Loucy (cell line): ENCODE data around the gene RPS6KA2.

Source experiments
- EZH2phosphoT487 ChIP-seq: fragments of 200-600 bp; IDR thresholded peaks from 2 replicates; pipeline ENCODE4 v1.6.1; 2018; ENCODE audit warnings: antibody characterized with exemption, mild to moderate bottlenecking, moderate library complexity, borderline replicate concordance
- TF ChIP-seq, protein P1 (sequence below): fragments of 200-600 bp; sonication (generic); conservative IDR thresholded peaks from 2 replicates; pipeline ENCODE4 v1.5.1; 2014; ENCODE audit warnings: mild to moderate bottlenecking, antibody characterized with exemption, low read length

DNA sequence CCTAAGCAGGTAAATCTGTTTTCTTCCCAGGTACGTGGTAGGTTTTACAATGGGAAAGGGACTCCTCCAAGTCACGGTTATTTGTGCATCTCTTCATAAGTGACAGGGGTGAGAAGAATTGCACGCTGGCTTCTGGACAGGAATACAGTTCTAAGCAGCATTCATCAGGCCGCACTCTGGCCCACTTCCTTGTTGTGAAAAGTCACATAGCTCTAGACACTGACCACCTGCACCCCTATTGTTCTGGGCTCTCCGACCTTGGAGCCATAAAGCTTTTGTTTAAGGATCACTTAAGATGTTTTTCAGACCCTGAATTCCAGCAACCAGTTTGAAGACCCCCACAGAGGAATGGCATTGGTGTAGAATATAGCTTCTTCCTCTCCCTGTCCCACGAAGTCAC lies 72.0 kb downstream of the RPS6KA2 start:
- TF ChIP-seq, protein P1, sequence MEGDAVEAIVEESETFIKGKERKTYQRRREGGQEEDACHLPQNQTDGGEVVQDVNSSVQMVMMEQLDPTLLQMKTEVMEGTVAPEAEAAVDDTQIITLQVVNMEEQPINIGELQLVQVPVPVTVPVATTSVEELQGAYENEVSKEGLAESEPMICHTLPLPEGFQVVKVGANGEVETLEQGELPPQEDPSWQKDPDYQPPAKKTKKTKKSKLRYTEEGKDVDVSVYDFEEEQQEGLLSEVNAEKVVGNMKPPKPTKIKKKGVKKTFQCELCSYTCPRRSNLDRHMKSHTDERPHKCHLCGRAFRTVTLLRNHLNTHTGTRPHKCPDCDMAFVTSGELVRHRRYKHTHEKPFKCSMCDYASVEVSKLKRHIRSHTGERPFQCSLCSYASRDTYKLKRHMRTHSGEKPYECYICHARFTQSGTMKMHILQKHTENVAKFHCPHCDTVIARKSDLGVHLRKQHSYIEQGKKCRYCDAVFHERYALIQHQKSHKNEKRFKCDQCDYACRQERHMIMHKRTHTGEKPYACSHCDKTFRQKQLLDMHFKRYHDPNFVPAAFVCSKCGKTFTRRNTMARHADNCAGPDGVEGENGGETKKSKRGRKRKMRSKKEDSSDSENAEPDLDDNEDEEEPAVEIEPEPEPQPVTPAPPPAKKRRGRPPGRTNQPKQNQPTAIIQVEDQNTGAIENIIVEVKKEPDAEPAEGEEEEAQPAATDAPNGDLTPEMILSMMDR, result no peak
- no peak for TF ChIP-seq EZH2phosphoT487
